GM18508 (cell line): Measurements from ENCODE around the gene TAGLN2.
"Not testable (repeated sequence)": the region's sequence is repeated elsewhere in the genome, so short reads cannot be mapped to it uniquely, and the experiment has no call there.

Source experiments
- ATAC-seq: cut with Tn5 transposase; IDR thresholded peaks from one replicate; pipeline ENCODE4 v1.9.1; 2021; ENCODE audit warnings: moderate number of reproducible peaks; ENCODE audit not compliant: insufficient read depth, unreplicated experiment

The TAGLN2 gene

GRCh38 chr1:159908031-159908940 is 17.0 kb downstream of the TAGLN2 start:
- no peak for ATAC-seq

- ATAC-seq, result no peak
Measured at GRCh38 chr1:159906960-159907359, 18.3 kb downstream of the TAGLN2 start.

GRCh38 chr1:159904036-159904435 is 21.3 kb downstream of the TAGLN2 start:
- ATAC-seq, result not testable (repeated sequence)

GRCh38 chr1:159902541-159902940 is 22.8 kb downstream of the TAGLN2 start:
- ATAC-seq, result no peak

- no peak for ATAC-seq
Measured at GRCh38 chr1:159900755-159901360, 24.4 kb downstream of the TAGLN2 start.

GRCh38 chr1:159900086-159900680 is 25.1 kb downstream of the TAGLN2 start, which contains the start of gene CFAP45:
CFAP45 (minus strand) TSS chr1:159900165; CDS start chr1:159900098, 67 bp downstream.
- no peak for ATAC-seq

GRCh38 chr1:159899634-159900033 is 25.7 kb downstream of the TAGLN2 start:
- ATAC-seq, result not testable (repeated sequence)

- no peak for ATAC-seq
Measured at GRCh38 chr1:159898527-159898926, 26.8 kb downstream of the TAGLN2 start.

- ATAC-seq, result no peak
Measured at GRCh38 chr1:159897962-159898361, 27.3 kb downstream of the TAGLN2 start.

GRCh38 chr1:159896546-159896930 is 28.8 kb downstream of the TAGLN2 start:
- ATAC-seq, result no peak

GRCh38 chr1:159895836-159896545 is 29.3 kb downstream of the TAGLN2 start:
- ATAC-seq, result no peak

- ATAC-seq, result no peak
Measured at GRCh38 chr1:159895286-159895685, 30.0 kb downstream of the TAGLN2 start.

- no peak for ATAC-seq
Measured at GRCh38 chr1:159892944-159893343, 32.4 kb downstream of the TAGLN2 start.

- peak; percentile 56 for ATAC-seq
Measured at GRCh38 chr1:159891275-159892157, 33.8 kb downstream of the TAGLN2 start.

- no peak for ATAC-seq
Measured at GRCh38 chr1:159890390-159890789, 34.9 kb downstream of the TAGLN2 start.

- ATAC-seq, result peak; percentile 90
Measured at GRCh38 chr1:159889821-159890252, 35.5 kb downstream of the TAGLN2 start.

- no peak for ATAC-seq
Measured at GRCh38 chr1:159889202-159889601, 36.1 kb downstream of the TAGLN2 start.

- no peak for ATAC-seq
Measured at GRCh38 chr1:159884296-159884695, 41.0 kb downstream of the TAGLN2 start.

GRCh38 chr1:159883134-159883533 is 42.2 kb downstream of the TAGLN2 start:
- ATAC-seq, result no peak

GRCh38 chr1:159882527-159882862 is 42.8 kb downstream of the TAGLN2 start:
- ATAC-seq, result no peak
